ENCODE results near the gene KLHL12. TPM values are rescaled to one million over a fixed set of nuclear protein-coding genes. Genes with fewer than 3 reads are reported as not detected.
A peak's percentile ranks its signal among the peaks of the same experiment; 100 is the strongest.

KLHL12 gene
- total RNA-seq (2014; rRNA removed; shearing (Covaris generic)) = 33.4 and 46.5 TPM in 2 replicates

- DNase-seq (ENCODE audit: low spot score) = peak; percentile 96
- in situ Hi-C loops (cut with HindIII; ENCODE audit: low sequenced_read_pairs) = no loop called here
Measured at GRCh38 chr1:202926581-202927491, at the start of gene KLHL12. Gene KLHL12, minus strand, starts transcription at chr1:202927234. Its CDS starts 2,072 bp downstream, at chr1:202925162.

- in situ Hi-C loops (cut with HindIII; ENCODE audit: low sequenced_read_pairs) = no loop called here
- no peak for DNase-seq (ENCODE audit: low spot score)
Measured at GRCh38 chr1:202976633-202977032, 49.6 kb upstream of the KLHL12 start.

- in situ Hi-C loops (cut with HindIII; ENCODE audit: low sequenced_read_pairs) = no loop called here
Measured at GRCh38 chr1:202974856-202975255, 47.8 kb upstream of the KLHL12 start.

GRCh38 chr1:202972046-202972445 is 45.0 kb upstream of the KLHL12 start:
- in situ Hi-C loops (cut with HindIII; ENCODE audit: low sequenced_read_pairs) = no loop called here
- no peak for DNase-seq (ENCODE audit: low spot score)

More at GRCh38 chr1:202974856-202975255, 47.8 kb upstream of the KLHL12 start:
- DNase-seq (ENCODE audit: low spot score) = no peak

GRCh38 chr1:202968895-202969295 is 41.9 kb upstream of the KLHL12 start:
- peak; percentile 68 for DNase-seq (ENCODE audit: low spot score)

GRCh38 chr1:202968351-202968750 is 41.3 kb upstream of the KLHL12 start:
- no peak for DNase-seq (ENCODE audit: low spot score)
- in situ Hi-C loops (cut with HindIII; ENCODE audit: low sequenced_read_pairs) = no loop called here

More at GRCh38 chr1:202968895-202969295, 41.9 kb upstream of the KLHL12 start:
- in situ Hi-C loops (cut with HindIII; ENCODE audit: low sequenced_read_pairs) = no loop called here

- peak; percentile 49 for DNase-seq (ENCODE audit: low spot score)
- in situ Hi-C loops (cut with HindIII; ENCODE audit: low sequenced_read_pairs) = no loop called here
Measured at GRCh38 chr1:202967684-202968281, 40.7 kb upstream of the KLHL12 start.

- peak; percentile 11 for DNase-seq (ENCODE audit: low spot score)
- in situ Hi-C loops (cut with HindIII; ENCODE audit: low sequenced_read_pairs) = no loop called here
Measured at GRCh38 chr1:202966006-202966898, 39.2 kb upstream of the KLHL12 start.

- in situ Hi-C loops (cut with HindIII; ENCODE audit: low sequenced_read_pairs) = no loop called here
- no peak for DNase-seq (ENCODE audit: low spot score)
Measured at GRCh38 chr1:202965422-202965821, 38.4 kb upstream of the KLHL12 start.

- DNase-seq (ENCODE audit: low spot score) = no peak
- in situ Hi-C loops (cut with HindIII; ENCODE audit: low sequenced_read_pairs) = no loop called here
Measured at GRCh38 chr1:202964791-202965410, 37.9 kb upstream of the KLHL12 start.

GRCh38 chr1:202961220-202961880 is 34.3 kb upstream of the KLHL12 start:
- in situ Hi-C loops (cut with HindIII; ENCODE audit: low sequenced_read_pairs) = no loop called here
- DNase-seq (ENCODE audit: low spot score) = no peak

GRCh38 chr1:202959276-202959620 is 32.2 kb upstream of the KLHL12 start:
- in situ Hi-C loops (cut with HindIII; ENCODE audit: low sequenced_read_pairs) = no loop called here
- DNase-seq (ENCODE audit: low spot score) = no peak

GRCh38 chr1:202958544-202959275 is 31.7 kb upstream of the KLHL12 start:
- in situ Hi-C loops (cut with HindIII; ENCODE audit: low sequenced_read_pairs) = no loop called here
- no peak for DNase-seq (ENCODE audit: low spot score)

- in situ Hi-C loops (cut with HindIII; ENCODE audit: low sequenced_read_pairs) = no loop called here
- DNase-seq (ENCODE audit: low spot score) = peak; percentile 92
Measured at GRCh38 chr1:202957733-202958543, 30.9 kb upstream of the KLHL12 start, which contains the start of gene ADIPOR1. Gene ADIPOR1, minus strand, starts transcription at chr1:202958312. Its CDS starts 7,242 bp downstream, at chr1:202951070.

- in situ Hi-C loops (cut with HindIII; ENCODE audit: low sequenced_read_pairs) = no loop called here
- no peak for DNase-seq (ENCODE audit: low spot score)
Measured at GRCh38 chr1:202956969-202957368, 29.9 kb upstream of the KLHL12 start.

GRCh38 chr1:202954057-202954745 is 27.2 kb upstream of the KLHL12 start:
- in situ Hi-C loops (cut with HindIII; ENCODE audit: low sequenced_read_pairs) = no loop called here
- no peak for DNase-seq (ENCODE audit: low spot score)
